HEK293 (cell line): Measurements from ENCODE around the gene AGXT2.

ENCODE experiments used
- CTCF ChIA-PET: fragments of 350-600 bp; formaldehyde crosslinking; extraction: SDS; loops from one replicate; lab custom pipeline; 2021; ENCODE audit warnings: antibody characterized with exemption; lab: Yijun Ruan, JAX
- POLR2A ChIA-PET: fragments of 300-600 bp; formaldehyde crosslinking; extraction: SDS; loops from one replicate; lab custom pipeline; 2020; ENCODE audit warnings: antibody characterized with exemption, inconsistent platforms; lab: Yijun Ruan, JAX
- H3K27ac ChIP-seq: fragments of 200-500 bp; sonication (Bioruptor generic); 2 replicates; pipeline ENCODE4 v1.5.1; 2014; ENCODE audit warnings: low read depth, low read length, control low read depth, inconsistent platforms; ENCODE audit errors: extremely low read depth
- H3K36me3 ChIP-seq, 2 experiments: fragments of 200-500 bp in 1 of 2; sonication (Bioruptor generic) in 1 of 2; 1 replicate in 1 of 2; 2 replicates in 1 of 2; pipeline ENCODE4 v1.5.1; 2014 to 2017; ENCODE audit warnings: inconsistent platforms in 2 of 2, low read length in 2 of 2; ENCODE audit not compliant: control insufficient read depth in 2 of 2, insufficient read depth in 1 of 2
- H3K4me1 ChIP-seq: fragments of 200-500 bp; sonication (Bioruptor generic); 2 replicates; pipeline ENCODE4 v1.5.1; 2014; ENCODE audit warnings: mild to moderate bottlenecking, low read length, inconsistent platforms; ENCODE audit not compliant: control insufficient read depth, insufficient read depth
- H3K4me3 ChIP-seq: 2 replicates; pipeline ENCODE4 v1.5.1; 2011; ENCODE audit warnings: low read depth, mild to moderate bottlenecking, control low read depth, low read length, moderate library complexity
- H3K9me3 ChIP-seq: fragments of 200-500 bp; sonication (Bioruptor generic); 2 replicates; pipeline ENCODE4 v1.5.1; 2014; ENCODE audit warnings: low read depth, low read length, inconsistent platforms; ENCODE audit not compliant: control insufficient read depth, insufficient read depth
- KLF10 ChIP-seq: fragments of 450-650 bp; IDR thresholded peaks from 2 replicates; pipeline ENCODE4 v1.5.1; 2018; ENCODE audit warnings: missing biosample characterization, mild to moderate bottlenecking, missing genetic modification characterization
- MZF1 ChIP-seq: fragments of 450-650 bp; formaldehyde crosslinking; IDR thresholded peaks from 2 replicates; pipeline ENCODE4 v1.5.1; 2017; ENCODE audit warnings: missing biosample characterization, missing genetic modification characterization, borderline replicate concordance
- OVOL3 ChIP-seq: fragments of 450-650 bp; formaldehyde crosslinking; IDR thresholded peaks from 2 replicates; pipeline ENCODE4 v1.5.1; 2016; ENCODE audit warnings: missing biosample characterization, missing genetic modification characterization
- ZNF132 ChIP-seq: fragments of 450-650 bp; formaldehyde crosslinking; IDR thresholded peaks from 2 replicates; pipeline ENCODE4 v1.5.1; 2017; ENCODE audit warnings: missing biosample characterization, missing genetic modification characterization, borderline replicate concordance
- ZNF23 ChIP-seq: fragments of 450-650 bp; formaldehyde crosslinking; IDR thresholded peaks from 2 replicates; pipeline ENCODE4 v1.5.1; 2016; ENCODE audit warnings: missing biosample characterization, missing genetic modification characterization, borderline replicate concordance
- ZNF311 ChIP-seq: fragments of 450-650 bp; formaldehyde crosslinking; IDR thresholded peaks from 2 replicates; pipeline ENCODE4 v1.5.1; 2017; ENCODE audit warnings: missing biosample characterization, missing genetic modification characterization, borderline replicate concordance
- ZNF335 ChIP-seq: fragments of 450-650 bp; formaldehyde crosslinking; conservative IDR thresholded peaks from 2 replicates; pipeline ENCODE4 v1.5.1; 2016; ENCODE audit warnings: missing biosample characterization, missing genetic modification characterization
- ZNF416 ChIP-seq: fragments of 450-650 bp; formaldehyde crosslinking; IDR thresholded peaks from 2 replicates; pipeline ENCODE4 v1.5.1; 2016; ENCODE audit warnings: missing biosample characterization, missing genetic modification characterization
- ZNF514 ChIP-seq: fragments of 450-650 bp; formaldehyde crosslinking; IDR thresholded peaks from 2 replicates; pipeline ENCODE4 v1.5.1; 2016; ENCODE audit warnings: missing biosample characterization, missing genetic modification characterization
- ZNF629 ChIP-seq: fragments of 450-650 bp; formaldehyde crosslinking; IDR thresholded peaks from 2 replicates; pipeline ENCODE4 v1.5.1; 2017; ENCODE audit warnings: missing biosample characterization, missing genetic modification characterization
- ZNF701 ChIP-seq: fragments of 450-650 bp; formaldehyde crosslinking; IDR thresholded peaks from 2 replicates; pipeline ENCODE4 v1.5.1; 2016; ENCODE audit warnings: missing biosample characterization, missing genetic modification characterization
- ZNF707 ChIP-seq: fragments of 450-650 bp; formaldehyde crosslinking; IDR thresholded peaks from 2 replicates; pipeline ENCODE4 v1.5.1; 2016; ENCODE audit warnings: missing biosample characterization, missing genetic modification characterization
- ZNF791 ChIP-seq: fragments of 450-650 bp; formaldehyde crosslinking; IDR thresholded peaks from 2 replicates; pipeline ENCODE4 v1.5.1; 2016; ENCODE audit warnings: missing biosample characterization, missing genetic modification characterization
- ZNF830 ChIP-seq: fragments of 450-650 bp; IDR thresholded peaks from 2 replicates; pipeline ENCODE4 v1.5.0; 2018; ENCODE audit warnings: missing biosample characterization, missing genetic modification characterization, low read depth, mild to moderate bottlenecking, moderate library complexity
- ZNF843 ChIP-seq: fragments of 450-650 bp; formaldehyde crosslinking; IDR thresholded peaks from 2 replicates; pipeline ENCODE4 v1.5.1; 2016; ENCODE audit warnings: missing biosample characterization, missing genetic modification characterization
- TF ChIP-seq, protein P1 (sequence below): fragments of 450-650 bp; formaldehyde crosslinking; IDR thresholded peaks from 2 replicates; pipeline ENCODE4; 2016; ENCODE audit warnings: missing biosample characterization, missing genetic modification characterization
- TF ChIP-seq, protein P2 (sequence below): fragments of 450-650 bp; formaldehyde crosslinking; IDR thresholded peaks from 2 replicates; pipeline ENCODE4 v1.5.1; 2016; ENCODE audit warnings: missing biosample characterization, missing genetic modification characterization
- TF ChIP-seq, protein P3 (sequence below): fragments of 450-650 bp; formaldehyde crosslinking; IDR thresholded peaks from 2 replicates; pipeline ENCODE4 v1.5.1; 2016; ENCODE audit warnings: missing biosample characterization, missing genetic modification characterization
- TF ChIP-seq, protein P4 (sequence below): fragments of 450-650 bp; formaldehyde crosslinking; IDR thresholded peaks from 2 replicates; pipeline ENCODE4 v1.5.1; 2016; ENCODE audit warnings: missing biosample characterization, missing genetic modification characterization, low read depth

The AGXT2 gene

DNA sequence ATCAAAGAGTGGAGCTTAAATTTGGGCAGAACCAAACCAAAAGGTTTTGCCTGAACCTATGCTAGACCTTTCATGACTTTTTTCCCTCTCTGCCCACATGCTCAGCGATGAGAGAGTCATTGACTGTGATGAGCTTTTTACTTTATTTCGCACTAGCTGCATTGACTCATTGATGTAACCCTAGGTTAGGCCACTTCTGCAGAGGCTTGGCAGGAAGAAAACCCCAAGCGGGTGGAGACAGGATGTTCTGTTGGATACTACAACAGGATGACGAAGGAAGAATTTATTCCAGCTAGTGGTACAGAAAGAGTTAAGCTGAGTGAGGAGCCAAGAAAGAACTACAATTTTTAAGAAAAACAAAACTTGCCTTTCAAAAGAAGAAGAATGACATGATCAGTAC is 18.4 kb downstream of the AGXT2 start:
- H3K9me3 ChIP-seq: no peaks in the 10 kb centered on the region
- ChIA-PET CTCF (interaction anchor here (4.6 kb wide), 1 partner anchor 26 kb away, joined by 21 read pairs; no protein-coding TSS in a partner anchor), POLR2A (no interaction called here)
- H3K4me1 ChIP-seq: no peaks in the 10 kb centered on the region
- H3K36me3 ChIP-seq: no peaks in the 10 kb centered on the region
- no peak overlapping the region for H3K27ac ChIP-seq
- TF ChIP-seq ZNF707 (tag by site-specific recombination): no peak
- no peak overlapping the region for H3K4me3 ChIP-seq

DNA sequence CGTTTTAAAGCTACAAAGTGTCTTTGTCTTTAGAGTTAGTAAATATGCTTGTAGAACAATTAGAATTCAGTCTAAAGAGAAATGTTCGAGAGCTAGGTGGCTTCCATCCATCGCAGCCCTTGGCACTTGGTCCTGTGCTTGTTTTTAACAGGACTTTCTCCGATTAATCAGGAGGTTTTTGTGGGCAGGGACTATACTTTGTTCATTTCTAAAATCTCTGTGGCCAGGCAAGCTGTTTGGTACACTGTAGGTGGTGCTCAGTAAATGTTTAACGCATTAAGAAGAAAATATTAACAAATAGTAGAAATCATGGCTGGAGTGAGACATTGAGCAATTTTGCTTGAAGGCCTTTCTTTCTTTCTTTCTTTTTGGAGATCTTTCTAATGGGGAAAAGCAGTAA is 20.8 kb downstream of the AGXT2 start:
- ChIA-PET CTCF (interaction anchor here (0.6 to 4.6 kb wide), 3 partner anchors 10 to 474 kb away, joined by 3 to 21 read pairs (median 4); no protein-coding TSS in a partner anchor), POLR2A (no interaction called here)
- TF ChIP-seq OVOL3 (tag by site-specific recombination): no peak
- TF ChIP-seq ZNF311 (tag by site-specific recombination): no peak
- Histone ChIP-seq H3K4me1 (no peaks in the 10 kb centered on the region), H3K9me3 (no peaks in the 10 kb centered on the region), H3K36me3 (no peaks in the 10 kb centered on the region), H3K27ac (no peak overlapping the region), H3K4me3 (no peak overlapping the region)

DNA sequence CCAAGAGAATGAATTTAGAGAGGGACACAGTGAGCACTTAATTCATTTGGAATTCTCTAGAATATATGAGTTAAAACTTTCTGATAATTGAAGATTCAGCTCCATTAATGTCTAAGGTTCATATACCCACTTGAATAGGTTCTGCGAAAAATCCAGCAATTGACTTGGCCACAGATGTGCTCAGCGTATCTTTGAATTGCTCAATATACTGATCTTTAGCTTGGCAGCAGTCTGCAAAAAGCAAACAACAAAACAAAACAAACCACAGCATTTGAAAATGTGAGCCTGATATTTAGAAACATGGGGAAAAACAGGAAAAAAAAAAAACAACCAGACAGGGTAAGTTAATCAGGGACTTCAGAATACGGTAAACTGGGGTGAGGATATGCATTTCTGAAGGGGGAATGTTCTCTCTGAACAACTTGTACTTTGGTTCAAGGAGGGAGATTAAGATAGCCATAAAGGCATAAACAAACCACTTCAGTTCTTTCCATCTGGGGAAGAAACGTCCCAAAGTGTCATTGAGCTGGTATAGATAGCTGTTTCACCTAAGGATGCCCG is 21.4 kb downstream of the AGXT2 start:
- H3K4me1 ChIP-seq: no peaks in the 10 kb centered on the region
- H3K9me3 ChIP-seq: no peaks in the 10 kb centered on the region
- TF ChIP-seq, protein P1, sequence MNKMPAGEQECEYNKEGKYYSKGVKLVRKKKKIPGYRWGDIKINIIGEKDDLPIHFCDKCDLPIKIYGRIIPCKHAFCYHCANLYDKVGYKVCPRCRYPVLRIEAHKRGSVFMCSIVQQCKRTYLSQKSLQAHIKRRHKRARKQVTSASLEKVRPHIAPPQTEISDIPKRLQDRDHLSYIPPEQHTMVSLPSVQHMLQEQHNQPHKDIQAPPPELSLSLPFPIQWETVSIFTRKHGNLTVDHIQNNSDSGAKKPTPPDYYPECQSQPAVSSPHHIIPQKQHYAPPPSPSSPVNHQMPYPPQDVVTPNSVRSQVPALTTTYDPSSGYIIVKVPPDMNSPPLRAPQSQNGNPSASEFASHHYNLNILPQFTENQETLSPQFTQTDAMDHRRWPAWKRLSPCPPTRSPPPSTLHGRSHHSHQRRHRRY (tag by site-specific recombination): no peak
- TF ChIP-seq KLF10 (tag by site-specific recombination): no peak
- TF ChIP-seq ZNF843: no peak
- TF ChIP-seq, protein P2, sequence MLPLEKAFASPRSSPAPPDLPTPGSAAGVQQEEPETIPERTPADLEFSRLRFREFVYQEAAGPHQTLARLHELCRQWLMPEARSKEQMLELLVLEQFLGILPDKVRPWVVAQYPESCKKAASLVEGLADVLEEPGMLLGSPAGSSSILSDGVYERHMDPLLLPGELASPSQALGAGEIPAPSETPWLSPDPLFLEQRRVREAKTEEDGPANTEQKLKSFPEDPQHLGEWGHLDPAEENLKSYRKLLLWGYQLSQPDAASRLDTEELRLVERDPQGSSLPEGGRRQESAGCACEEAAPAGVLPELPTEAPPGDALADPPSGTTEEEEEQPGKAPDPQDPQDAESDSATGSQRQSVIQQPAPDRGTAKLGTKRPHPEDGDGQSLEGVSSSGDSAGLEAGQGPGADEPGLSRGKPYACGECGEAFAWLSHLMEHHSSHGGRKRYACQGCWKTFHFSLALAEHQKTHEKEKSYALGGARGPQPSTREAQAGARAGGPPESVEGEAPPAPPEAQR (tag by site-specific recombination): no peak
- no peak for TF ChIP-seq ZNF416 (tag by site-specific recombination)
- no peak for TF ChIP-seq MZF1 (tag by site-specific recombination)
- TF ChIP-seq ZNF335 (tag by site-specific recombination): no peak
- no peak for TF ChIP-seq ZNF514 (tag by site-specific recombination)
- no peak for TF ChIP-seq ZNF629 (tag by site-specific recombination)
- TF ChIP-seq, protein P3, sequence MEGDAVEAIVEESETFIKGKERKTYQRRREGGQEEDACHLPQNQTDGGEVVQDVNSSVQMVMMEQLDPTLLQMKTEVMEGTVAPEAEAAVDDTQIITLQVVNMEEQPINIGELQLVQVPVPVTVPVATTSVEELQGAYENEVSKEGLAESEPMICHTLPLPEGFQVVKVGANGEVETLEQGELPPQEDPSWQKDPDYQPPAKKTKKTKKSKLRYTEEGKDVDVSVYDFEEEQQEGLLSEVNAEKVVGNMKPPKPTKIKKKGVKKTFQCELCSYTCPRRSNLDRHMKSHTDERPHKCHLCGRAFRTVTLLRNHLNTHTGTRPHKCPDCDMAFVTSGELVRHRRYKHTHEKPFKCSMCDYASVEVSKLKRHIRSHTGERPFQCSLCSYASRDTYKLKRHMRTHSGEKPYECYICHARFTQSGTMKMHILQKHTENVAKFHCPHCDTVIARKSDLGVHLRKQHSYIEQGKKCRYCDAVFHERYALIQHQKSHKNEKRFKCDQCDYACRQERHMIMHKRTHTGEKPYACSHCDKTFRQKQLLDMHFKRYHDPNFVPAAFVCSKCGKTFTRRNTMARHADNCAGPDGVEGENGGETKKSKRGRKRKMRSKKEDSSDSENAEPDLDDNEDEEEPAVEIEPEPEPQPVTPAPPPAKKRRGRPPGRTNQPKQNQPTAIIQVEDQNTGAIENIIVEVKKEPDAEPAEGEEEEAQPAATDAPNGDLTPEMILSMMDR: no peak
- TF ChIP-seq ZNF23 (tag by site-specific recombination): no peak
- TF ChIP-seq, protein P4, sequence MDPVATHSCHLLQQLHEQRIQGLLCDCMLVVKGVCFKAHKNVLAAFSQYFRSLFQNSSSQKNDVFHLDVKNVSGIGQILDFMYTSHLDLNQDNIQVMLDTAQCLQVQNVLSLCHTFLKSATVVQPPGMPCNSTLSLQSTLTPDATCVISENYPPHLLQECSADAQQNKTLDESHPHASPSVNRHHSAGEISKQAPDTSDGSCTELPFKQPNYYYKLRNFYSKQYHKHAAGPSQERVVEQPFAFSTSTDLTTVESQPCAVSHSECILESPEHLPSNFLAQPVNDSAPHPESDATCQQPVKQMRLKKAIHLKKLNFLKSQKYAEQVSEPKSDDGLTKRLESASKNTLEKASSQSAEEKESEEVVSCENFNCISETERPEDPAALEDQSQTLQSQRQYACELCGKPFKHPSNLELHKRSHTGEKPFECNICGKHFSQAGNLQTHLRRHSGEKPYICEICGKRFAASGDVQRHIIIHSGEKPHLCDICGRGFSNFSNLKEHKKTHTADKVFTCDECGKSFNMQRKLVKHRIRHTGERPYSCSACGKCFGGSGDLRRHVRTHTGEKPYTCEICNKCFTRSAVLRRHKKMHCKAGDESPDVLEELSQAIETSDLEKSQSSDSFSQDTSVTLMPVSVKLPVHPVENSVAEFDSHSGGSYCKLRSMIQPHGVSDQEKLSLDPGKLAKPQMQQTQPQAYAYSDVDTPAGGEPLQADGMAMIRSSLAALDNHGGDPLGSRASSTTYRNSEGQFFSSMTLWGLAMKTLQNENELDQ (tag by site-specific recombination): no peak
- no peak for TF ChIP-seq ZNF132 (tag by site-specific recombination)
- TF ChIP-seq ZNF701 (tag by site-specific recombination): no peak
- no peak for TF ChIP-seq ZNF830 (tag by site-specific recombination)
- no peak for TF ChIP-seq ZNF791 (tag by site-specific recombination)
- CTCF ChIA-PET: interaction anchor here (0.6 to 4.6 kb wide), 4 partner anchors 10 to 474 kb away, joined by 3 to 21 read pairs (median 4); no protein-coding TSS in a partner anchor
- POLR2A ChIA-PET: interaction anchor here (0.7 kb wide), 1 partner anchor 39 kb away, joined by 5 read pairs; no protein-coding TSS in a partner anchor
- H3K36me3 ChIP-seq: no peaks in the 10 kb centered on the region
- H3K4me3 ChIP-seq: no peak overlapping the region
- no peak overlapping the region for H3K27ac ChIP-seq
